Panc1 (cell line): Measurements from ENCODE around the gene CREM. TPM values are rescaled to one million over a fixed set of nuclear protein-coding genes. Genes with fewer than 3 reads are reported as not detected.

Experiments
- ATAC-seq: fragments of 200-7000 bp; cut with Tn5 transposase; 2 replicates; pipeline ENCODE4 v1.9.1; 2020; ENCODE audit warnings: mild to moderate bottlenecking, moderate library complexity
- BruUV-seq: library from RNA; stranded (reverse); fragments of 400-500 nt; replicated peaks from 2 replicates; lab custom pipeline; 2021; lab: Mats Ljungman, UMichigan
- CTCF ChIA-PET: fragments of 300-600 bp; sonication (Branson Sonifier 250); formaldehyde crosslinking; loops from one replicate; lab custom pipeline; 2022; ENCODE audit warnings: antibody characterized with exemption; lab: Charles Lee
- POLR2A ChIA-PET: fragments of 300-600 bp; sonication (Branson Sonifier 250); formaldehyde crosslinking; loops from one replicate; lab custom pipeline; 2022; ENCODE audit warnings: antibody characterized with exemption; lab: Charles Lee
- DNase-seq: peaks from one replicate; pipeline ENCODE4 v3.0.0-alpha.2; 2010; ENCODE audit warnings: low read depth, low spot score
- H3K27ac ChIP-seq: 2 replicates; pipeline ENCODE4 v1.5.1; 2011; ENCODE audit warnings: mild to moderate bottlenecking, low read length, inconsistent platforms
- H3K27me3 ChIP-seq: fragments of 200-500 bp; sonication (Bioruptor generic); 2 replicates; pipeline ENCODE4 v1.6.0; 2014; ENCODE audit warnings: low read length, inconsistent platforms; ENCODE audit not compliant: control insufficient read depth, insufficient read depth
- H3K36me3 ChIP-seq: fragments of 200-500 bp; sonication (Bioruptor generic); 2 replicates; pipeline ENCODE4 v1.5.1; 2014; ENCODE audit warnings: inconsistent platforms, mild to moderate bottlenecking, low read length, moderate library complexity; ENCODE audit not compliant: control insufficient read depth, insufficient read depth
- H3K4me1 ChIP-seq: 2 replicates; pipeline ENCODE4 v1.5.1; 2011; ENCODE audit warnings: inconsistent platforms, mild to moderate bottlenecking, low read length, moderate library complexity; ENCODE audit not compliant: control insufficient read depth, insufficient read depth
- H3K4me3 ChIP-seq, 2 experiments: 2 replicates each; pipeline ENCODE4 v1.5.1; 2011 to 2012; ENCODE audit warnings: low read depth in 2 of 2, low read length in 2 of 2, mild to moderate bottlenecking in 2 of 2, inconsistent platforms in 1 of 2, moderate library complexity in 1 of 2
- H3K9me3 ChIP-seq: fragments of 200-500 bp; sonication (Bioruptor generic); 2 replicates; pipeline ENCODE4 v1.5.1; 2014; ENCODE audit warnings: low read depth, mild to moderate bottlenecking, inconsistent platforms, low read length, moderate library complexity; ENCODE audit not compliant: control insufficient read depth, insufficient read depth
- CTCF ChIP-seq: fragments of 450-650 bp; IDR thresholded peaks from 2 replicates; pipeline ENCODE4 v1.5.1; 2017; ENCODE audit warnings: mild to moderate bottlenecking
- POLR2AphosphoS5 ChIP-seq: IDR thresholded peaks from 2 replicates; pipeline ENCODE4 v1.6.1; 2012; ENCODE audit warnings: mild to moderate bottlenecking, low read depth, low read length, moderate library complexity
- SIN3A ChIP-seq: IDR thresholded peaks from 2 replicates; pipeline ENCODE4 v1.6.1; 2012; ENCODE audit warnings: low read depth, mild to moderate bottlenecking, low read length, moderate library complexity, borderline replicate concordance; ENCODE audit not compliant: insufficient read depth
- TCF7L2 ChIP-seq: IDR thresholded peaks from 2 replicates; pipeline ENCODE4 v1.6.1; 2011; ENCODE audit warnings: mild to moderate bottlenecking, low read depth, low read length, inconsistent platforms
- in situ Hi-C: cut with HindIII; loops from 2 replicates; pipeline ENCODE4 v1.10.0; 2016; ENCODE audit warnings: low sequenced_read_pairs, low pct_unique_long_range_greater_than_20kb
- intact Hi-C: fragments of 100-400 bp; cut with micrococcal nuclease; formaldehyde crosslinking; loops from one replicate; pipeline ENCODE4 v1.10.0; 2022; ENCODE audit not compliant: unreplicated experiment
- total RNA-seq: library from RNA; stranded (reverse); gene quantifications from one replicate; pipeline ENCODE4 v1.2.1, GENCODE V29; 2021; ENCODE audit not compliant: unreplicated experiment
- TF ChIP-seq, protein P1 (sequence below), 2 experiments: IDR thresholded peaks; 2 replicates each; pipeline ENCODE4 v1.6.1; 2011 to 2012; ENCODE audit warnings: low read depth in 2 of 2, control low read depth in 1 of 2, low read length in 1 of 2, mild to moderate bottlenecking in 1 of 2, moderate library complexity in 1 of 2; ENCODE audit not compliant: insufficient read depth in 1 of 2

Gene CREM
- total RNA-seq, 1 experiment from 2014 or later = 13.7 TPM

DNA sequence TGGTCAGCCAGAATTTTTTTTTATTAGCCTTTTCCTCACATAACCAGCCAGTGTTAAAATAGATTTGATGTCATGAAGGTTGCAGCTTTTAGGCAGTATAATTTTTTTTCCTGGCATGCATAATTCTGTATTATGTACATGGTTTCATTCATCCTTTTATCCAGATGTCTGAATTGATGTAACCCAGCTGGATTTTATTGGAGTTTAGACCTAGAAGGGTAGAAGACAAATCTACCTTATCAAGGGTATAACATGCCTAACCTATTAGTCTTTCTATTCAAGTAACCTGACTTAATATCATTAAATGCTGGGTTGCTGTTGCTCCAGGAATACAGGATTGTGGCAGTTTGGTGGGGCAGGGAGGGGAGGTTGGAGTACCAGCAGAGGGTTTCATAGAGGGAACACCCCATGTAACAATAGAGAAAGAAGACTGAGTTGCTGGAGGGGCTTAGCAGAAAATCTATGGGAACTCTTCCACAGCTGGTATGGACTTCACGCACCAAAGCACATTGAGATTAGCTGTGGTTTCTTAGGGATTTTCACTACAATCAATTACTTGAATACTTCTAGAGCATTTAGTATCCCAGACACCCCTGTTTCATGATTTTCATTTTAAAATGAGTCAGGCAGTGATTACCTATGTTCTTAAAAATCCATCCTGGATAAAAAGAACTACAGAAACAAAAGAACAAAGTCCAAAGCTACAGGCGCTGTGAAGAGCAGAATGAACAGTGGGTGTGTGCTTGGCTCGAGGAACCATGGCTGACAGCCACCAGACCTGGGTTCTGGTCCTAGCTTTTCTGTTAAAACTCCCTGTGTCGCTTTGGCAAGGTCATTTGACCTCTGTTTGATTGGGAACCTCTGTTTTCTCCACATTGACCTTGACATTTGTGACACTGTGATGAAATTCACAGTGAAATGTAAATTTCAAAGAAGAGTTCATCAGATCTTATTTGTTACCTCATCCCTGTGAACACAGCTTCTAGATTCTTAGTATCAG, 93.5 kb downstream of the CREM start:
- DNase-seq = no peak
- Histone ChIP-seq H3K36me3 (no peaks in the 10 kb centered on the region), H3K9me3 (no peaks in the 10 kb centered on the region), H3K27me3 (no peaks in the 10 kb centered on the region), H3K4me1 (no peaks in the 10 kb centered on the region), H3K27ac (no peak overlapping the region), H3K4me3 (no peak overlapping the region)
- TF ChIP-seq SIN3A (no peak), TCF7L2 (no peak), POLR2AphosphoS5 (no peak), CTCF (no peak)
- TF ChIP-seq, protein P1, sequence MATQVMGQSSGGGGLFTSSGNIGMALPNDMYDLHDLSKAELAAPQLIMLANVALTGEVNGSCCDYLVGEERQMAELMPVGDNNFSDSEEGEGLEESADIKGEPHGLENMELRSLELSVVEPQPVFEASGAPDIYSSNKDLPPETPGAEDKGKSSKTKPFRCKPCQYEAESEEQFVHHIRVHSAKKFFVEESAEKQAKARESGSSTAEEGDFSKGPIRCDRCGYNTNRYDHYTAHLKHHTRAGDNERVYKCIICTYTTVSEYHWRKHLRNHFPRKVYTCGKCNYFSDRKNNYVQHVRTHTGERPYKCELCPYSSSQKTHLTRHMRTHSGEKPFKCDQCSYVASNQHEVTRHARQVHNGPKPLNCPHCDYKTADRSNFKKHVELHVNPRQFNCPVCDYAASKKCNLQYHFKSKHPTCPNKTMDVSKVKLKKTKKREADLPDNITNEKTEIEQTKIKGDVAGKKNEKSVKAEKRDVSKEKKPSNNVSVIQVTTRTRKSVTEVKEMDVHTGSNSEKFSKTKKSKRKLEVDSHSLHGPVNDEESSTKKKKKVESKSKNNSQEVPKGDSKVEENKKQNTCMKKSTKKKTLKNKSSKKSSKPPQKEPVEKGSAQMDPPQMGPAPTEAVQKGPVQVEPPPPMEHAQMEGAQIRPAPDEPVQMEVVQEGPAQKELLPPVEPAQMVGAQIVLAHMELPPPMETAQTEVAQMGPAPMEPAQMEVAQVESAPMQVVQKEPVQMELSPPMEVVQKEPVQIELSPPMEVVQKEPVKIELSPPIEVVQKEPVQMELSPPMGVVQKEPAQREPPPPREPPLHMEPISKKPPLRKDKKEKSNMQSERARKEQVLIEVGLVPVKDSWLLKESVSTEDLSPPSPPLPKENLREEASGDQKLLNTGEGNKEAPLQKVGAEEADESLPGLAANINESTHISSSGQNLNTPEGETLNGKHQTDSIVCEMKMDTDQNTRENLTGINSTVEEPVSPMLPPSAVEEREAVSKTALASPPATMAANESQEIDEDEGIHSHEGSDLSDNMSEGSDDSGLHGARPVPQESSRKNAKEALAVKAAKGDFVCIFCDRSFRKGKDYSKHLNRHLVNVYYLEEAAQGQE (IDR thresholded peaks at IDR 0.05; ENCODE audit: insufficient read depth in 1 of 2, low read depth in 2 of 2, low read length in 1 of 2) = no peak
- in situ Hi-C loops (no loop called here), intact Hi-C loops (loop anchor here (2.0 kb wide), 1 partner anchor 99 kb away; no protein-coding TSS in a partner anchor)
- BruUV-seq = no TSS peak
- CTCF ChIA-PET = no interaction called here
- POLR2A ChIA-PET = no interaction called here
- no peak for ATAC-seq

GRCh38 chr10:35223016-35223415, 96.4 kb downstream of the CREM start:
- Histone ChIP-seq H3K4me1 (no peaks in the 10 kb centered on the region), H3K4me3 (no peak overlapping the region), H3K9me3 (no peaks in the 10 kb centered on the region), H3K27ac (no peak overlapping the region), H3K36me3 (no peaks in the 10 kb centered on the region), H3K27me3 (no peaks in the 10 kb centered on the region)
- TF ChIP-seq, protein P1 (IDR thresholded peaks at IDR 0.05; ENCODE audit: insufficient read depth in 1 of 2, low read depth in 2 of 2, low read length in 1 of 2) = no peak
- peak; percentile 41 for TF ChIP-seq CTCF
- ChIA-PET CTCF (no interaction called here), POLR2A (no interaction called here)
- no TSS peak for BruUV-seq
- ATAC-seq (no peak), DNase-seq (no peak)
- in situ Hi-C loops (no loop called here), intact Hi-C loops (no loop called here)
